HG02610 (cell line): Measurements from ENCODE around the gene CYP2C18.
"Not testable (repeated sequence)": the region's sequence is repeated elsewhere in the genome, so short reads cannot be mapped to it uniquely, and the experiment has no call there.

Experiments used
- ATAC-seq: cut with Tn5 transposase; IDR thresholded peaks from one replicate; pipeline ENCODE4 v1.9.1; 2021; ENCODE audit warnings: mild to moderate bottlenecking, moderate library complexity; ENCODE audit not compliant: unreplicated experiment

Gene CYP2C18

DNA sequence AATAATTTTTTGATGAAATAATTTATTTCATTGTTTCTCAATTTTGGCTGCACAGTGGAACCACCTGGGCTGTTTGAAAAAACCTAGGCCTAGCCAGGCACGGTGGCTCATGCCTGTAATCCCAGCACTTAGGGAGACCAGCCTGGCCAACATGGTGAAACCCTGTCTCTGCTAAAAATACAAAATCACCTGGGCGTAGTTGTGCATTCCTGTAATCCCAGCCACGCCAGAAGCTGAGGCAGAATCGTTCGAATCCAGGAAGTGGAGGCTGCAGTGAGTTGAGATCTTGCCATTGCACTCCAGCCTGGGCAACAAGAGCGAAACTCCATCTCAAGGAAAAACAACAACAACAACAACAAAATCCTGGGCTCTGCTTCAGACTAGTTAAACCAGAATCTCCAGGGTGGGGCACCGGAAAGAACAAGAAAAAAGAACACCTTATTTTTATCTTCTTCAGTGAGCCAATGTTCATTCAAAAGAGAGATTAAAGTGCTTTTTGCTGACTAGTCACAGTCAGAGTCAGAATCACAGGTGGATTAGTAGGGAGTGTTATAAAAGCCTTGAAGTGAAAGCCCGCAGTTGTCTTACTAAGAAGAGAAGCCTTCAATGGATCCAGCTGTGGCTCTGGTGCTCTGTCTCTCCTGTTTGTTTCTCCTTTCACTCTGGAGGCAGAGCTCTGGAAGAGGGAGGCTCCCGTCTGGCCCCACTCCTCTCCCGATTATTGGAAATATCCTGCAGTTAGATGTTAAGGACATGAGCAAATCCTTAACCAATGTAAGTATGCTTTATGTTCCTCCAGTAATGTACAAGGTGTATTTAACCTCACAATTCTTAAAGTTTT lies at the start of gene CYP2C18:
TSS of gene CYP2C18 (plus strand) at position 516 of the 841 bp plus-strand sequence. CDS start at position 607, 91 bp downstream.
- ATAC-seq: no peak

DNA sequence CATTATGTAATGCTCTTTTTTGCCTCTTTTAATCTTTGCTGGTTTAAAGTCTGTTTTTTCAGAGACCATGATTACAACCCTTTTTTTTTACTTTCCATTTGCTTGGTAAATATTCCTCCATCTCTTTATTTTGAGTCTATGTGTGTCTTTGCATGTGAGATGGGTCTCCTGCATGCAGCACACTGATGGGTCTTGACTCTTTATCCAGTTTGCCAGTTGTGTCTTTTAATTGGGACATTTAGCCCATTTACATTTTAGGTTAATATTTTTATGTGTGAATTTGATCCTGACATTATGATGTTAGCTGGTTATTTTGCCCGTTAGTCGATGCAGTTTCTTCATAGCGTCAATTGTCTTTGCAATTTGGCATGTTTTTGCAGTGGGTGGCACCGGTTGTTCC lies 45.4 kb upstream of the CYP2C18 start:
- not testable (repeated sequence) for ATAC-seq

- ATAC-seq: no peak
Measured at GRCh38 chr10:94639902-94640301, 43.6 kb upstream of the CYP2C18 start.

- ATAC-seq: no peak
Measured at GRCh38 chr10:94640562-94640961, 43.0 kb upstream of the CYP2C18 start.

DNA sequence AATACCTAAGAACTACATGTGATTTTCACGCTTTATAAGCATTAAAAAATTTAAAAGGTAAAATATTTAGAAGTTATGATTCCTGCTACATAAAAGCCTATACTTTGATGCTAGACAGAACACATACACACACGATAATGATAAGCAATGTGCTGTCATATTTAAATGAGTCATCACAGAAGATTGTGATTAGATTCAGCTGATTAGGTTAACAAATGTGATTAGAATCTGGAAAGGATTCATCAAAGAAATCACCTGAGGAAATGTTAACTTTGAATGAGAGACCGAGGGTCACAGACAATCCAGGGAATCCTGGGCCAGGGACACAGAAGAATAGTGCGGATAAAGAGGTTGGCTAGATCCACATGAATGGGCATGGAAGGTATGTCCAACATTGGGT lies 42.0 kb upstream of the CYP2C18 start:
- no peak for ATAC-seq

DNA sequence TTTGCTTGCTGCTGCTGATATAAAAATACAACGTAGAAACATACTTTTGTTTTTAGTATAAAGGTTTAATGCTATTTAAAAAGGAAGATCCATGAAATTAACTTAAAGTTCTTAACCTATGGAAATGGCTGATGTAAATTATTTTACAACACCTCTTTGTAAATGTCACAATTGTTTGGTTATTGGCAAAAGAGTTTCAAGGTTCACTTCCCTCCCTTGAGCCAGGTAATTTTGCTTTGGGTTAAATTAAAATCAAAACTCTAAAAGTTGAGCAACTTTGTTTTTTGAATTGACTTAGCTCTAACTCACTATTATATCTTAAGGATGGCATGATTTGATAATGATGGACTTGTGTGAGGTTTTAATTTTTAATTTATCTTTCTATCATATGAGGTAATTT lies 39.2 kb upstream of the CYP2C18 start:
- ATAC-seq: no peak

- no peak for ATAC-seq
Measured at GRCh38 chr10:94645285-94645684, 38.2 kb upstream of the CYP2C18 start.

GRCh38 chr10:94655201-94655600 lies 28.3 kb upstream of the CYP2C18 start:
- not testable (repeated sequence) for ATAC-seq

DNA sequence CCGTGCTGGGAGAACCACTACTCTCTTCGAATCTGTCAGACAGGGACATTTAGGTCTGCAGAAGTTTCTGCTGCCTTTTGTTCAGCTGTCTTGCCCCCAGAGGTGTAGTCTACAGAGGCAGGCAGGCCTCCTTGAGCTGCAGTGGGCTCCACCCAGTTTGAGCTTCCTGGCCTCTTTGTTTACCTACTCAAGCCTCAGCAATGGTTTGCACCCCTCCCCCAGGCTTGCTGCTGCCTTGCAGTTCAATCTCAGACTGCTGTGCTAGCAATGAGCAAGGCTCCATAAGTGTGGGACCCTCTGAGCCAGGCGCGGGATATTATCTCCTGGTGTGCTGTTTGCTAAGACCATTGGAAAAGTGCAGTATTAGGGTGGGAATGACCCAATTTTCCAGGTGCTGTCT lies 20.5 kb upstream of the CYP2C18 start:
- not testable (repeated sequence) for ATAC-seq

DNA sequence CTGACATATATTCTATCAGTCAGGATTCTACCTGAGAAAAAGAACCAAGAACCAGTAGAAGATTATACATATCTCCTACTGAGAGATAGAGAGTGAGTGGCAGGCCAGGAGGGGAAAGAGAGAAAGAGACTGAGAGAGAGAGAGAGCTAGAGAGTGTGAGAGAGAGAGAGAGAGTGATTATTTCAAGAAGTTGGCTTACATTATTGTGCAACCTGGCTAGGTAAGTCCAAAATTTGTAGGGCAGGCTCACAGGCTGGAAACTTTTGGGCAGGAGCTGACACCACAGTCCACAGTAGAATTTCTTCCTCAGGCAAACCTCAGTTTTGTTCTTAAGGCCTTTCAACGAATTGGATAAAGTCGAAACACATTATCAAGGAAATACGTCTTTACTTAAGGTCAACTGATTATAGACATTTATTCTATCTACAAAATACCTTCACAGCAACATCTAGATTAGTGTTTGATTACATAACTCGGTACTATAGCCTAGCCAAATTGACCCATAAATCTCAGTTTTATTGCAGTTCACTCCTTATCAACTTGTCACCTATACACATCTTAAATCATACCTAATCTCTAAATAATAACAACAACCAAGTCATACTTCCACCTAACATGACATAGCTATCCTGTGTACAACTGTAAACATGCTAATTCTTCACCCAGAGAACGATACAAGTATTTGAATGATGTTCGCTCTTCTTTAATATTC lies 17.0 kb upstream of the CYP2C18 start:
- no peak for ATAC-seq

DNA sequence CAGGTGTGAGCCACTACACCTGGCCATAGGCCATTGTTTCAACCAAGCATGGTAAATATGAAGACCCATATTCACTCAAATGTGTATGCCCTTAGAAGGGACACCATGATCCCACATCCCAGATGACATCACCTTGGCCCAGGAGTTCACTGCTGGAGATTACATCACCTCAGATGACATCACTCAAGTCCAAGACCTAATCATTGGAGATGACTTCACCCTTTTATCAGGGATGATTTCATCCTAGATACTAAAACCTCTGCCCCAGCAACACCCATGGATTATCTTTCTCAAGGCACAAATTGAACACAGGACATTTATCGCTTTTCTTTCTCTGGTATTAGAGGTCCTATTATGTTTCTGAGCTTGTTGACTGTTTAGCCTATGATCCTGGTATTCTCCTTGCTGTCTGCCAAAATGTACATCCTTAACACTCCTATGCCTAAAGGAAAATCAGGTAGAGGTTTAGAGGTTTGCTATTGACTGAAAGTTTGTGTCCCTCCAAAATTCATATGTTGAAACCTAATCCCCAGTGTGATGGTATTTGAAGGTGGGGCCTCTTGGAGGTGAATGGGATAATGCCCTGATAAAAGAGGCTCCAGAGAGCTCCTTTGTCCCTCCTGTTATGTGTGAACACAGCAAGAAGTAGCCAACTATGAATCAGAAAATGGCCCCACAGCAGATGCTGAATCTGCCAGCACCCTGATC lies 9.8 kb upstream of the CYP2C18 start:
- ATAC-seq: no peak

DNA sequence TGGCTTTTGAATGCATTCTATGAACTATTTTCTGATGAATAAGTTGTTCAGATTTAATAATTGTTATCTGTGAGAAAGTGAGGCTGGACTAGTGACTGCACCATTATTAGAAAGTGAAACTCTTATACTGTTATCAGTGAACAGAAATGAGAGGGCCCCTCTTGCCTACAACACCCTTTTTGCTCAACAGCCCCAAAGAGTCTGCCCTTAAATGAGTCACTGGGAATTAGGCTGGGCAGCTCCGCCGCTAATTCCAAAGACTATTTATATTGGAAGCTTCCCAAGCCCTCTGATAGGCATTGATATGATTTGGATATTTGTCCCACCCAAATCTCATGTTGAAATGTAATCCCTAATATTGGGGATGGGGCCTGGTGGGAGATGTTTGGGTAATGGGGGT lies 7.0 kb upstream of the CYP2C18 start:
- ATAC-seq: no peak

- ATAC-seq: no peak
Measured at GRCh38 chr10:94677691-94678090, 5.8 kb upstream of the CYP2C18 start.

GRCh38 chr10:94678475-94678874 lies 5.1 kb upstream of the CYP2C18 start:
- ATAC-seq: no peak

- no peak for ATAC-seq
Measured at GRCh38 chr10:94680544-94680943, 3.0 kb upstream of the CYP2C18 start.

GRCh38 chr10:94682636-94683035 lies 893 bp upstream of the CYP2C18 start:
- not testable (repeated sequence) for ATAC-seq

DNA sequence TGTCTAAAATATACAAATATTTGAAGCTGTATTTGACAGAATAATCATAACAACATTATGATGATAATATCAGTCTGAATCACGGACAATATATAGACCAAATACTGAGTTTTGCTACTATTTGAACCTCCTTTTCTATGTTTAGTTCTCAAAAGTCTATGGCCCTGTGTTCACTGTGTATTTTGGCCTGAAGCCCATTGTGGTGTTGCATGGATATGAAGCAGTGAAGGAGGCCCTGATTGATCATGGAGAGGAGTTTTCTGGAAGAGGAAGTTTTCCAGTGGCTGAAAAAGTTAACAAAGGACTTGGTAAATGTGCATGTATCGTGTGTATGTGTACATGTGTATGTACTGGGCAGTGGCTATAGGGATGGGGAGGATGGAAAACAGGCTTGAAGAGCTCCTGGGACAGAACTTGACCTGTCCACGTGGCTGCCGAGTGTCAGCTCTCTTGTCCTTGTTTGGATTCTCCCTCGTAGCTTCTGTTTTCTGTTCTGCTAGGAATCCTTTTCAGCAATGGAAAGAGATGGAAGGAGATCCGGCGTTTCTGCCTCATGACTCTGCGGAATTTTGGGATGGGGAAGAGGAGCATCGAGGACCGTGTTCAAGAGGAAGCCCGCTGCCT lies 4.2 kb downstream of the CYP2C18 start:
- no peak for ATAC-seq

GRCh38 chr10:94706089-94706488 lies 22.6 kb downstream of the CYP2C18 start:
- ATAC-seq: no peak

GRCh38 chr10:94710578-94710977 lies 27.0 kb downstream of the CYP2C18 start:
- no peak for ATAC-seq

GRCh38 chr10:94725871-94726270 lies 42.3 kb downstream of the CYP2C18 start:
- ATAC-seq: no peak

- ATAC-seq: no peak
Measured at GRCh38 chr10:94735197-94735596, 51.7 kb downstream of the CYP2C18 start.
